Measurements from ENCODE around the gene NUS1.
"Not testable (repeated sequence)": the region's sequence is repeated elsewhere in the genome, so short reads cannot be mapped to it uniquely, and the experiment has no call there.

The NUS1 gene

DNA sequence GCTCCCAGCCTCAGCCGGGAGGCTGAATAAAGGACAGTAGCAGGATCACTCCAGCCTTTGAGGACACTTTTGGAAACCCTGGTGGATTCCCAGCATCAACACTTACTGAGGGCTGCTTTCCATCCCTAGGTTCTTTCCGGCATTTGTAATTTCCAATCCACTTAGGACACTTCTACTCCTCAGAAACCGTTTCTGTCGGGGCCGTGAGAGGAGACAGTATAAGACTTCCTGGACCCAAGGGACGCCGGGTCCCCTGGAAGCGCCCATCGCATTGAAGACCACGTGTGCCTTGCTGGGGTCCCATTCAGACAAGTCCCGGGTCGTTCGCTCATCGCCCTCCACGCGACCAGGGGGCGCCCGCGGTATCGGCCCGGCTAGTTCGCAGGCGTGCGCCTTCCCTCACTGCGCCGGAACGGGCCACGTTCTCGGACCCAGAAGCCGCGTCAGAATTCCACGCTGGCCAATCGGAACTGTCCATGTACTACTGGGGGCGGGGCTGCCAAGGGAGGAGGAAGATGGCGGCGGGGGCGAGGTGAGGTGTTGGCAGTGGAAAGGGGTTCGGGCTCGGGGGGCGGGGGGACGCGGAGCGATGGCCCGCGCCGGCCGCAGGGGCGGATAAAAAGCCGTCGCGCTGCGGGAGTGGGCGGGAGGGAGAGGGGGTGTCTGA lies at the start of gene NUS1:
Gene NUS1, plus strand, starts transcription at position 479 of the 667 bp plus-strand sequence. CDS start 202 bp downstream, outside the sequence.
- peak; percentile 79 for DNase-seq (ENCODE audit: low read depth, low spot score)

DNA sequence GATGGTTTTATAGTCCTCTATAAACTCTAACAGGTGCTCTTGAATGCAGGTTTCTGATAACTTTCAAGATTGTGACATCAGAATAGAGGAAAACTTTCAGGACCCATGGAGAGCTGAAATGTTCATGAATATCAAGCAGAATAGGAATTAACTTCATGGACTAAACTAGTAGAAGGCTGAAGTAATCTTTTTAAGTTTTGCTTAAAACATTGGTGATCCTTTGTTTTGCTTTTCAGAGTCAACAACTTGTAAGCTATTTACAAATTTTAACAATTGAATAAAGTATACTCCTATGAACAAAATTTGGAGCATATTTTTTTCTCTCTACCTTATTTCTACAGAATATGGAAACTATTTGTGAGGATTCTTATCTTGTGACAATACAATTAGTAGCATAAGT lies 47.7 kb upstream of the NUS1 start:
- no peak for DNase-seq (ENCODE audit: low read depth, low spot score)

DNA sequence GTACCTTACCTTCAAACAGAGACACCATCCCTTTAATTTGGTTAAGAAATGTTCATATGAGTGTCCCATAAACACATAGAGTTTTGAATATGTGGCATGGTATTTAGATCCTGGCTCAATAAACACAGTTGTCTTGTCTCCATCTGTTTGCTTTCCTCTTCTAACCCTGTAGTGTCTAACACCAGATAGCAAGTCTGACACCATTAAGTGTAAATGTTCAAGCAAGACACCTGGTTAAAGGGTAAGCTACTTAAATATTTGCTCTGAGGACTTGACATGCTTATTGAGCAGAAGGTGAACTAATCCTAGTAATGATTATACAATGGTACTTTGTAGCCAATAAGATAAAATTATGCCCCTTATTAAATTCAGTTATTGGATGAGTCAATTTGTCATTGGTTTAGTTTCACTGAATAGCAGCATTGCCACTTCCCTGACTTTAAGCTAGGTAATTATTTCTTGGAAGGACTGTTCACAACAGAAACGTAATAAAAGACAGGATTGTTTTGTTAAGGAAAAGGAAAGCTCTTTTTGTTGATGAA lies 46.1 kb upstream of the NUS1 start:
- DNase-seq (ENCODE audit: low read depth, low spot score), result no peak

DNA sequence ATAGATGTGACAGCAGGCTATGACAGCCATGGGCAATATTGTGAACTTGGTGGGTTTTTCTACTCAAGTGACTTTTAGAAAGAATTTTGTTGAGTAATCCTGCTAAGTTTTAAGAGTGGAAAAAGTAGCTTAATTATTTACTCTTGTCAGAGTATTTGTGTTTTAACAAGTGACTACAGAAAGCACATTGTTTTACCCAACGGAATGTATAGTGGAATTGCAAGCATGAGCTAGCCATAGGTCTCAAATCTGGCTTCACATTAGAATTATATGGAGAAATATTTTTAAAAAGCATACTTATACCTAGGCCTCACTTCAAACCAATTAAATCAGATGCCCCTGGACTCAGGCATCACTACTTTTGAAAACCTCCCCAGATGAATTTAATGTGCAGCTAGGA lies 37.5 kb upstream of the NUS1 start:
- no peak for DNase-seq (ENCODE audit: low read depth, low spot score)

DNA sequence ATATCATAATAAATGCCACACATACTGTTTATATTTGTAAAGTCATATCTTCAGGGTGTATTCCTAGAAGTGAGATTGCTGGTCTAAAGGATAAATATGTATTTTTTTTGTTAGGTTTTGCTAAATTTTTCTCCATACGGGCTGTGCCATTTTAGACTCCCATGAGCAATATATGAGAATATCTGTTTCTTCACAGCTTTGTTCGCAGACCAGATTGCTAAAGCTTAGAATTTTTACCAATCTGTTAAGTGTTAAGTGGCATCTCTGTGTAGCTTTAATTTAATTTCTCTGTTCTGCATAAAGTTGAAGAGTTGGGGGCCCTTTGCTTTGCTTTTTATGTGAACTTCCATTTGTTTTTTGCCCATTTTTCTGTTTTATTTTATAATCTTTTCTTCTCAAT lies 32.3 kb upstream of the NUS1 start:
- DNase-seq (ENCODE audit: low read depth, low spot score), result no peak

DNA sequence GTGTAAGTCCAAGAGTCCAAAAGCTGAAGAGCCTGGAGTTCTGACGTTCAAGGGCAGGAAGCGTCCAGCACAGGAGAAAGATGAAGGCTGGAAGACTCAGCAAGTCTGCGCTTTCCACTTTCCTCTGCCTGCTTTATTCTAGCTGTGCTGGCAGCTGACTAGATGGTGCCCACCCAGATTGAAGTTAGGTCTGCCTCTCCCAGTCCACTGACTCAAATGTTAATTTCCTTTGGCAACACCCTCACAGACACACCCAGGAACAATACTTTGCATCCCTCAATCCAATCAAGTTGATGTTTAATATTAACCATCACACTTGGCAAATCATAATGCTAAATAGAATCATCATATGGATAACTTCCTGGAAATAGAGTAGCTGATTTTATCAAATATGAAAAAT lies 23.3 kb upstream of the NUS1 start:
- DNase-seq (ENCODE audit: low read depth, low spot score), result not testable (repeated sequence)

DNA sequence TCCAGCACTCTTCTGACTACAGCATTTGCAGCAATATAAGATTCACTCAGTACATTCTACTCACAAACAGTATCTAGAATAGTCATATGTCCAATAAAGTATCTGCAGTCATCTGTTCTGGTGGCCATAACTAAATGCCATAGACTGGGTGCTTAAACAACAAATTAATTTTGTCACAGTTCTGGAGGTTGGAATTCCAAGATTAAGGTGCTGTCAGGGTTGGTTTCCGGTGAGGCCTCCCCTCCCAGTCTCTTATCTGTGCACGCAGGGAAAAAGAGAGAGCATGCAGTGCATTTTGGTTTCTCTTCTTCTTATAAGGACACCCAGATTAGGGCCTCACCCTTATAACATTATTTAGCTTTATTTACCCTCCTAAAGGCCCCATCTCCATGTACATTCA lies 21.3 kb upstream of the NUS1 start:
- DNase-seq (ENCODE audit: low read depth, low spot score), result no peak

DNA sequence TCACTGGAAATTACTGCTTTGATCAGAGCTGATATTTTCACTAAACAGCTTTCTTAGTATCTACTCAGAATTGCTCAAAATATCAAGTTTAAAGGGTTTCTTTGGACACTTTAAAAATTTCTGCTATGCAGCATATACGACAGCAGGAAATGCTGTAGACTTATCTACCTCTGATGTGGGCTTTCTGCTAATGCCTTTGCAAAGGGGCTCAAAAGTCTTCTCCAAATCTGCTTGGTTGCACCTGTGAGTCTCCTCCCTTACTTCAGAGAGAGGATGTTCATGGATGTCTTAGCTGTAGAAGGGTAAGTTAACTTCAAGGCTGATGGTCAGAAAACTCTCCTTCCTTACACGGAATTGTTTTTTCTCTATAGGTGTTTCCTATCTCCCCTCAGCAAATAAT lies 19.9 kb upstream of the NUS1 start:
- no peak for DNase-seq (ENCODE audit: low read depth, low spot score)

DNA sequence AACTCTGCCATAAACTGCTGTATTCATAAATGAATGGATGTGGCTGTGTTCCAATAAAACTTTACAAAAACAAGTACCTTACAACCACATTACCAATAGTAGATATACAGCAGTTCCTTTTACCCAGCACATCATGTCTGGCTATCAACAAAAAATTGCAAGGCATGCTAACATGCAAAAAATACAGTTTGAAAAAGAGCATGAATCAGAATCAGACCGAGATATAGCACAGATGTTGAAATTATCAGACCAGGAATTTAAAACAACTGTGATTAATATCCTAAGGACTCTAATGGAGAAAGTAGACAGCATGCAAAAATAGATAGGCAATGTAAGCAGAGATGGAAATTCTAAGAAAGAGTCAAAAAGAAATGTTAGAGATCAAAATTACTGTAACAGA lies 8.4 kb upstream of the NUS1 start:
- no peak for DNase-seq (ENCODE audit: low read depth, low spot score)

DNA sequence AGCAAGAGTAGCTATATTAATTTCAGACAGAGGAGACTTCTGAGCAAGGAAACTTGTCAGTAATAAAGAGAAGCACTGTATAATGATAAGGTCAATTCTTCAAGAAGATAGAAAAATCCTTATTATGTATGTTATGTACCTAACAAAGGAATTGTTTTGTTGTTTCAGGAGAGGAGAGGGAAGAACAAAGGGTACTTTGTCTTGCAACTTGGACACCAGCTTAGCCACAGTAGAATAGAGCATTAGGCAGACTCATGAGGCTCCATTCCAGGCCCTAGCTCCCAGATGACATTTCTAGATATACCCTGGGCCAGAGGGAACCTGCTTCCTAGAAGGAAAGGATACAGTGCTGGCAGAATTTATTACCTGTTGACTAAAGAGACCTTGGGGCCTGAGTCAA lies 6.5 kb upstream of the NUS1 start:
- no peak for DNase-seq (ENCODE audit: low read depth, low spot score)

DNA sequence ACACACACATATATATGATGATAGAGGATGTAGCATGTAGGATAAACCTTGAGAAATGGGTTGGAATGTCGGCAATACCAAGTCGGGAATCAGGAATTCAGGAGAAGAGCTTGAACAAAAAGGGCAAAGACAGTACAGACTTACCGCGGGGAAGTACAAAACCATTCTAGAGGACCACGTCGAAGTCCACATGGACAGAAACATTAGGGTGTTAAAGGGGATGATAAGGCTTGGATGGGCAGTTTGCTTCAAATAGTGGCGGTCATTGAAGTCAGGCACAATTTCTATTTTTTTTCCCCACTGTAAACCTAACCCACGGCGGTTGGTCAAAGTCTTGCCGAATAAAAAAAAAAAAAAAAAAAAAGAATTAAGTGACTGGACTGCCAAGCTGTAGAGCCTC lies 766 bp upstream of the NUS1 start:
- DNase-seq (ENCODE audit: low read depth, low spot score), result no peak

DNA sequence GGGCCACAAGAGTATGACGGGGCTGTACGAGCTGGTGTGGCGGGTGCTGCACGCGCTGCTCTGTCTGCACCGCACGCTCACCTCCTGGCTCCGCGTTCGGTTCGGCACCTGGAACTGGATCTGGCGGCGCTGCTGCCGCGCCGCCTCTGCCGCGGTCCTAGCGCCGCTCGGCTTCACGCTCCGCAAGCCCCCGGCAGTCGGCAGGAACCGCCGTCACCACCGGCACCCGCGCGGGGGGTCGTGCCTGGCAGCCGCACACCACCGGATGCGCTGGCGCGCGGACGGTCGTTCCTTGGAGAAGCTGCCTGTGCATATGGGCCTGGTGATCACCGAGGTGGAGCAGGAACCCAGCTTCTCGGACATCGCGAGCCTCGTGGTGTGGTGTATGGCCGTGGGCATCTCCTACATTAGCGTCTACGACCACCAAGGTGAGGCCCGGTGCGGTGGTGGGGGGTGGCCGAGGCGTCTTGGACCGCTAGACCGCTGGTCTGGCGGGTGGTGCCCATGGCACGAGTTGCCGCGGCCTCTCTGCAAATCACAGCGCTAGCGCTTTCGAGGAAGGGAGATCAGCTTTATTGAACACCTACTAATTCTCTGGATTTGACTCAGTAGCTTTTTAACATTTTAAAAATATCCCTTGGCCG lies 511 bp downstream of the NUS1 start:
- not testable (repeated sequence) for DNase-seq (ENCODE audit: low read depth, low spot score)

DNA sequence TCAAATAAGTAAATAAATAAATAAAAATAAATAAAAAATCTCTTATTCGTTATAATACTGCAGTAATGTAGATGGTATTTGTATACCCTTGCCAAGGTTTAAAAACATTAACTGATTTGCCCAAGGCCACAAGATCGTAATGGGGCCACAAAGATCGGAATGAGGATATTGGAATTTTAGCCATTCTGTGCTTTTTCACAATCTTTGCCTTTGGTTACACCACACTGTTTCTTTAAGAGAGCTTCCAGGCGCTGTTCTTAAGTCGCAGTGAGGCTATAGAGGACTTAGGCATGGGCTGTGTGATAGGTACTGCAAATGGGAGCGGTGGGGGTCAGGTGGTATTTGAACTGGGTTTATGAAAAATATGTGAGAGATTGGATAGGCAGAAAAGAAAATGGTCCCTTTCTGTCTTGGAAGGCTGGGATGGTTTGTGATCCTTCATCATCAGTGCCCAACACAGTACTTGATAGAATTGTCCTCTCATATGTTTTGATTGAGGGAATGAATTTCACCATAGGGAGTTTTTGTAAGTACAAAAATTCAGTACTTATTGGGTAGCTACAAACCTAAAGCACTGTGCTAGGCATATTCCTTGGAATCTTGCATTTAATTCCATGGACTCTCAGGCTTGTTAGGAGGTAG lies 1.4 kb downstream of the NUS1 start:
- no peak for DNase-seq (ENCODE audit: low read depth, low spot score)

DNA sequence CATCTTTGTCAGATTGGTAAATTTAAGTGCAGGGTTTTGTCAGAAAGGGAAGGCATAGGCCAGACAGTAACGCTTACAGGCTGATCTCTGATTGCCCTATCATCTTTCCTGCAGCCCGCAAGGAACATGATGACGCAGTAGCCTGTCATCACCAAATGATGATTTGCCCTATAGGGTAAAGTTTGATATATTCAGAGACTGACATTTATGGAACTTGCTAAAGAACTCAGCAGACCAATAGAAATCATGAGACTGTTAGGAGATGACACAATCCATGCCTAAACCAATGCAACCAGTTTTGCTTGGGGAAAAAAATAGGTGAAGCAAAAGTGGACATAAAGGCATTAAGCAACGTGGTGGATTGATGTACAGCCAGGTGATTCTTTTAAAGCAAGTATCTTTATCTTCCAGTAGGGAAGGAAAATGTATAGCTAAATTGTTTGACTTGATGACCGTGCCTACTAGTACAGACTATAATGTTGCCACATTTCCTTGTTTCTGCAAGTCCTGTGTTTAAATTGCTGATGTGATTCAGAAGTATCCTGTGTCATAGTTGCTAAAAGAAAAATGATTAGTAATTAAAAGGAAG lies 2.4 kb downstream of the NUS1 start:
- no peak for DNase-seq (ENCODE audit: low read depth, low spot score)

DNA sequence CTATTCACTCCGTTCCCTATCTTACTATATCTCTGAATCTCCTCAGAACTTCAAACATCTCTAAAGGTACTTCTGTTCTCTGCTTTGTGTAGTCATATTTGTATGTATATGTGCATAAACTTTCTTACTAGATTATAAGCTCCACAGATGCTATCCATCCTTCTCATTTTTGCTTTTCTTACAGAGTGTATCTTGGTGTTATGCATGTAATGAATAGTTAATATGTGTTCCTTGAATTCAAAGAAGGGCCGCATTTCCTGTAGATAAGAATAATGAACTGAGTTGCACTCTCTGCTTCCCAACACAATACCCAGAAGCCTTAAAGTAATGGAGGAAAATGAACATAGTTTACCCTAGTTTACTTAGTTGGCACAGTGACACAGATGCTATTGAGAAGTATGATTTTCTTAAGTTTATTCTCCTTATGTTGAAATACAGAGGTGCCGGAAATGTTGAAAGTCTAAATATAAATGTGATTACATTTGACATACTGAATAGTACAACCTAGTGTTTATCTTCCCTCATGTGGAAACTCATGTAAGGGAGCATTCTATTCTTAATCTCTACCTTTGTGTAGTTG lies 6.0 kb downstream of the NUS1 start:
- no peak for DNase-seq (ENCODE audit: low read depth, low spot score)

DNA sequence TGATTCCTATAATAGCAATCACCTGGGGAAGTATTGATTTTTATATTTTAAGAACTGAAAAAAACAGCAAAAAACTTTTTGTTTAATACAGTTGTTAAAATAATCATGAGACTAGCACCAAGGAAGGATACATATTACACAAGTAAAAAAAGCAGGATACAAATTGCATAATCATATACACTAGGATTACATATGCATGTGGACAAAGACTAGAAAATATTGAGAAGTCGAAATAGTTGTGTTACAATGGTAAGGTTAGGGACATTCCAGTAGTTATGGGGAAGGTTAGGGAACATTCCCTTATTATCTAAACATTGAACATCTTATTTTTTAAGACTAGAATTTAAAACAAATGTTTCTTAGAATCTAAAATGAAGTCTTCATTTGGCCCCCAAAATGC lies 9.5 kb downstream of the NUS1 start:
- no peak for DNase-seq (ENCODE audit: low read depth, low spot score)

DNA sequence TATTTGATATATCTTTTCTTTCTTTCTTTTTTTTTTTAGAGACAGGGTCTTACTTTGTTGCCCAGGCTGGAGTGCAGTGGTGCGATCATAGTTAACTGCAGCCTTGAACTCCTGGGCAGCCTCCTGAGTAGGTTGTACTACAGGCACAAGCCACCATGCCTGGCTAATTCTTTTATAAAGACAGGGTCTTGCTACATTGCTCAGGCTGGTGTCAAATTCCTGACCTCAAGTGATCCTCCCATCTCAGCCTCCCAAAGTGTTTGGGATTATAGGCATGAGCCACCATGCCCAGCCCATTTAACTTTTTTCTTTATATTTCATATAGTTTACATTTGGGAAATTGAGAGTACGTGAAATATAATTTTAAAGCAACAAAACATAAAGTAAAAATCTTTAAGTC lies 10.1 kb downstream of the NUS1 start:
- no peak for DNase-seq (ENCODE audit: low read depth, low spot score)

DNA sequence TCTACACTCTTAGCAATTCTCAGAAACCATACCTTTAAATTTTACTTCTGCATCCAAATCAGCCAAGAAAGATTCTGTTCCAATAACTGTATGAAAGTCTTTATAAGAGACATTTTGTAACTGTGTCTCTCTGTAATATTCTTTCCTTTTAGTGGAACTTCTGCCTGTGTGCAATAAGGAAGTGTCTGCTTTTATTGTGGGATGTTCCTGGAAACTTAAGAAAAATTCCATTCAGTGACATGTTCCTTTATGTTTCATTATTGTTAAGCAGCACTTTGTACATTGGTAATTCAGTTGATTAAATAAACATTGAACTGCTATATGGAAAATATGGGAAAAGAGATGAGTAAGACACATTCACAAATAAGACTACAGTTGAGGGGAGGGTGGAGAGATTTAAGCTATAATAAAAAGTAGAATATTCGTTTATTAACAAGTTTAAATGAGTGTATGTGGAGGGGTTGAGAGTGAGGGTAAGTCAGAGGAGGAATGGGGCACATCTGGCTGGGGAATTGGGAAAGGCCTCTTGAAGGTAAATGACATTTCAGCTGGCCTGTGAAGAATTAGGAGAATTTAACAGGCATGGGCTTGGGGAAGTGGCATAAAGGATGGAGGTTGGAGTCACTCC lies 11.9 kb downstream of the NUS1 start:
- DNase-seq (ENCODE audit: low read depth, low spot score), result no peak

DNA sequence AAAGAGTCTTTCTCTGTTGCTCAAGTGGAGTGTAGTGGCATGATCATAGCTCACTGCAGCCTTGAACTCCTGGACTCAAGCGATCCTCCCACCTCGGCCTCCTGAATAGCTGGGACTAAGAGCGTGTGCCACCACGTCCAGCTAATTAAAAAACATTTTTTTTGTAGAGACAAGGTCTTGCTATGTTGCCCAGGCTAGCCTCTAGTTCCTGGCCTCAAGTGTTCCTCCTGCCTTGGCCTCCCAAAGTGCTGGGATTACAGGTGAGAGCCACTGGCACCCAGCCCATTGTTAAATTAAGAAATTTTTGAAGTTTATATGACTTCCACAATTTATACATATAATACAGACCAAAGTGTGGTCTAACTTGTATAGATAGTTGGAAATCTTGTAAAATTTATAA lies 14.3 kb downstream of the NUS1 start:
- DNase-seq (ENCODE audit: low read depth, low spot score), result not testable (repeated sequence)

DNA sequence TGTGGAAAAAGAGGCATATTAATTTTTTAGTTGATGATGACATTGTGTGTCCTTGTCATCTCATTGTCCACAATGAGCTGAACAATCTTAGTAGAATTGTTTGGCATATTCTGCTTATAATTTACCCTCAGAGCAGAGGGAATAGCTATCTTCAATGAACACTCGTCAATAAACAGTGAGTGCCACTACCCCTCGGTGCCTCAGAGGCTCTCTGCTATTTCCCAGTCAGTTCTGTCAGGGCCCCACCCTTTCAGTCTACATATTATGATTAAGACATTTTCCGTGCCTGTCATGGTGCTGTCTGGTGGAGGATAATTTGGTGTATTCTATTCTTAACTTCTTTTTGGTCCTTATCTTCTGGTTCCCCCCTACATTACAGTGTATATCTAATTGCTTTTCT lies 31.2 kb downstream of the NUS1 start:
- no peak for DNase-seq (ENCODE audit: low read depth, low spot score)

DNA sequence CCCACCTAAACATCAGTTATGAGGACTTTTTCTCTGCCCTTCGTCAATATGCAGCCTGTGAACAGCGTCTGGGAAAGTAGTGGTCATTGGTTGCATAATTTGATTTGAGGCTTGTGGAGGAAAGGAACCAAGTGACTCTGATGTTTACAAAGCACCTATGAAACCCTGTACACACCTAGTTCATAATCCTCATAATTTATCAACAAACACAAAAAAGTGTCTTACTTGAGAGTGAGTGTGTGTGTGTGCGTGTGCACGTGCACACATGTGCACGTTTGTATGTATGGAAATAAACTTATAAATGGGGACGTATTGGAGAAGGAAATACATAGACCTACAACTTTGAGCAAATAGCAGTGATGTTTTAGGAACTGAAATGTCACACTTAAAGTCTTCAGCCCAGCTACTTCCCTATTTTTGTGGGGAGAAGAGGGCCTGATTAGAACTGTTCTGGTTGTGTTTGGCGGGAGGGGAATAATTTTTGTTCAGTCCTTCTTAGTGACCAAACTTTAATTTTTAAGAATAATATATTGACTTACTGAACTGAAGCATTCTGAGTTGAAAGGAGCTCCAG lies 31.8 kb downstream of the NUS1 start:
- DNase-seq (ENCODE audit: low read depth, low spot score), result not testable (repeated sequence)
